GM18909 (cell line): ENCODE results near the gene PPIL4.
"Not testable (repeated sequence)": the region's sequence is repeated elsewhere in the genome, so short reads cannot be mapped to it uniquely, and the experiment has no call there.

Experiments
- ATAC-seq: cut with Tn5 transposase; IDR thresholded peaks from one replicate; pipeline ENCODE4 v1.9.1; 2021; ENCODE audit warnings: mild to moderate bottlenecking; ENCODE audit not compliant: unreplicated experiment, poor library complexity

The PPIL4 gene

DNA sequence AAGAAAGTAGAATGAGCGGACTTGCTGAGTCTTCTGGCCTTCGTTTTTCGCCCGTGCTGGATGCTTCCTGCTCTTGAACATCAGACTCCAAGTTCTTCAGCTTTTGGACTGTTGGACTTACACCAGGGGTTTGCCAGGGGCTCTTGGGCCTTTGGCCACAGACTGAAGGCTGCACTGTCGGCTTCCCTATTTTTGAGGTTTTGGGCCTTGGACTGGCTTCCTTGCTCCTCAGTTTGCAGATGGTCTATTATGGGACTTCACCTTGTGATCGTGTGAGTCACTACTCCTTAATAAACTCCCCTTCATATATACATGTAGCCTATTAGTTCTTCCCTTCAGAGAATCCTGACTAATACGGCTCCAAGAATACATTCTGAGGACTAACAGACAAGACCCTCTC is 83.1 kb downstream of the PPIL4 start:
- not testable (repeated sequence) for ATAC-seq

- no peak for ATAC-seq
Measured at GRCh38 chr6:149461670-149462069, 84.2 kb downstream of the PPIL4 start.

DNA sequence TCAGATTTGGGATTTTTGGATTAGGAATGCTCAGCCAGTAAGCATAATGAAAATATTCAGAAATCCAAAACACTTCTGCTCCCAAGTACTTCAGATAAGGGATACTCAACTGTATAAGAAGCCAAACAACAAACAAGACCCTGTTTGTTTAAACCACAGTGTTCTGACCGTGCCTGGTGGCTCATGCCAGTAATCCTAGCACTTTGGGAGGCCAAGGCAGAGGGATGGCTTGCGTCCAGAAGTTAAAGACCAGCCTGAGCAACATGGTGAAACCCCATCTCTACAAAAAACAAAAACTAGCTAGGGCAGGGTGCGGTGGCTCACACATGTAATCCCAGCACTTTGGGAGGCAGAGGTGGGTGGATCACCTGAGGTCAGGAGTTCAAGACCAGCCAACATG is 85.6 kb downstream of the PPIL4 start:
- not testable (repeated sequence) for ATAC-seq

DNA sequence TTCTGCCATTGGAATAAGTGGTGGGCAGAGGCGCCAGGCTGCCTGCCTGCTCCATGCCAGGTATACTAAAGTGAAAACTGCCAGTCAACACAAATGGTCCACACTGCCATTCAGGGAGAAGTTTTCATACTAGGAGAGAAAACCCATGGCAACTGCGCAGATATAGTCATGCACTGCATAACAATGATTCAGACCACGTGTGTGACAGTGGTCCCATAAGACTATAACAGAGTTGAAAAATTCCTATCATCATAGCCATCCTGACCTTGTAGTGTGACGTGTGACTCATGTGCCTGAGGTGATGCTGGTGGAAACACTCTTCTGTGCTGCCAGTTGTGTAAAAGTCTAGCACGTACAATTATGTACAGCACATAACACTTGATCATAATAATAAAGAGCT is 86.1 kb downstream of the PPIL4 start:
- no peak for ATAC-seq

- no peak for ATAC-seq
Measured at GRCh38 chr6:149458806-149459205, 87.0 kb downstream of the PPIL4 start.

GRCh38 chr6:149458196-149458595 is 87.6 kb downstream of the PPIL4 start:
- no peak for ATAC-seq

GRCh38 chr6:149457316-149457884 is 88.4 kb downstream of the PPIL4 start:
- no peak for ATAC-seq

GRCh38 chr6:149456311-149457021 is 89.4 kb downstream of the PPIL4 start:
- ATAC-seq: no peak

- ATAC-seq: no peak
Measured at GRCh38 chr6:149455031-149455732, 90.7 kb downstream of the PPIL4 start.
